HG03064 (cell line): ENCODE results near the gene ARHGAP36.

Experiments
- ATAC-seq: cut with Tn5 transposase; IDR thresholded peaks from one replicate; pipeline ENCODE4 v1.9.1; 2021; ENCODE audit warnings: low read depth; ENCODE audit not compliant: unreplicated experiment

The ARHGAP36 gene, protein sequence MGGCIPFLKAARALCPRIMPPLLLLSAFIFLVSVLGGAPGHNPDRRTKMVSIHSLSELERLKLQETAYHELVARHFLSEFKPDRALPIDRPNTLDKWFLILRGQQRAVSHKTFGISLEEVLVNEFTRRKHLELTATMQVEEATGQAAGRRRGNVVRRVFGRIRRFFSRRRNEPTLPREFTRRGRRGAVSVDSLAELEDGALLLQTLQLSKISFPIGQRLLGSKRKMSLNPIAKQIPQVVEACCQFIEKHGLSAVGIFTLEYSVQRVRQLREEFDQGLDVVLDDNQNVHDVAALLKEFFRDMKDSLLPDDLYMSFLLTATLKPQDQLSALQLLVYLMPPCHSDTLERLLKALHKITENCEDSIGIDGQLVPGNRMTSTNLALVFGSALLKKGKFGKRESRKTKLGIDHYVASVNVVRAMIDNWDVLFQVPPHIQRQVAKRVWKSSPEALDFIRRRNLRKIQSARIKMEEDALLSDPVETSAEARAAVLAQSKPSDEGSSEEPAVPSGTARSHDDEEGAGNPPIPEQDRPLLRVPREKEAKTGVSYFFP

DNA sequence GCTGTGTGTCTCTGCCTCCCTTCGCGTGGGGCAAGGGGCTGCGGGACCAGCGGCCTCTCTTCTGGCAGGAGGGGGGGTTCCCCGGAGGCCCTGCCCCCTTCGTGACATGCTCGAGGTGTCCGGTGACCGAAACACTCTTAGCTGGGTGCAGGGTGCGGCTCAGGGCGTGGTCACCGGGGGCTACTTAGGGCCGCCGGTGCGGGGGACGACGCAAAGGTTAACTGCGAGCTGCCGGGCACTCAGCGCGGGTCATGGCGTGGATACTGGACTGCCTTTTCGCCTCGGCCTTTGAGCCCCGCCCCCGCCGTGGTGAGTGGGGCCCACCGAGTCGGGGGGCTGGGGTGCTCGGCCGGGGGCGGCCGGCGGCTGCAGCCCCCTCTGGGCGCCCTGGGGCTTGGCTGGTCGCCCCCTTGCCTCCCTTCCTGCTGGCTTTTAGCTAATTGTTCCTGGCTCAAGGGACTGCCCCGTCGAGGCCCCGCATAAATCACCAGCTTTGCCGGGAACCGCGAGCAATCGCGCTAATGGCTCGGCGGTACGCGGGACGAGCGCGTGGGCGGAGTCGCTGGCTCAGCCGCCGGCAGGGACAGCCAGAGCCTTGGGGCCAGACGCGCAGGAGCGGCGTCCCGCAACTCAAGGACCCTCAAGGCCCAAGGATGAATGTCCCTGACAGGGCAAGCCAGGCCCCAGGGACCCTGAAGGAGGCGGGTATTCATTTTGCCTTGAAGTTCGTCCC lies at the start of gene ARHGAP36:
ARHGAP36 (plus strand) TSS at position 211 of the 733 bp plus-strand sequence. CDS start 23,320 bp downstream, outside the sequence.
- no peak for ATAC-seq

DNA sequence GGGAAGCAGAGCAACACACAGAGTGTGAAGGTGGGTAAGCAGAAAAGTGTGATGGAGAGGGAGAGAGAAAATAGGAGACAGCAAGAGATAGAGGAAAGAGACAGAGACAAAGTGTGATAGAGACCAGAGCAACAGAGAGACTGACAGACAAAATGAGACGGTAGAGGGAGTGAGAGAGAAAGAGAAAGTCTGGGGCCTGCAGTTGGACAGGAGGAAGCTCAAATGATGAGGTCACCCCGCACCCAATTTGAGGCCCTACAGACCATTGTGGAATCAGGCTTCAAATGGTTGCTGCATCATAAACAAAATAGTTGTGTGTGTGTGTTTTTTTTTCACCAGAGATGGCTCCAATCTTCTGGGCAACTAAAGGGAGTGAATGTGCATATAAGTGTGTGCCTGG lies 48.0 kb upstream of the ARHGAP36 start:
- ATAC-seq, result no peak

DNA sequence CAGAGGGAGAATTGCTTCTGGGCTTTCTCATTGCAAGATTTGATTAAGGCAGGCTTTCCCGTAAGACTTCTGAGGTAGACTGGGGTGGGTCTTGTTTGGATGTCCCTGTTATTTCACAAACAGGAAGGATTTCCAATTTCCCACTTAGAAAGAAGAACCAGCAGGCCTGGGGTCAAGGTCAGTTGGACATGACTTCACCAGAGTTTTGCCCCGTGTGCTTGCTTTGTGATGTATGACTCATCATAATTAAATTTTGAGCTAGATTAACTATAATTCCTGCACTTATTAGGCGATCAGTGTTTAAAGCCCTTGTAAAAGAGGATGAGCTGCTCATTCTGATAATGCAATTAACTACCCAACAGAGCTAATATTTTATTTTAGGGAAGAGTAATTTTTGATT lies 32.8 kb upstream of the ARHGAP36 start:
- ATAC-seq, result no peak

DNA sequence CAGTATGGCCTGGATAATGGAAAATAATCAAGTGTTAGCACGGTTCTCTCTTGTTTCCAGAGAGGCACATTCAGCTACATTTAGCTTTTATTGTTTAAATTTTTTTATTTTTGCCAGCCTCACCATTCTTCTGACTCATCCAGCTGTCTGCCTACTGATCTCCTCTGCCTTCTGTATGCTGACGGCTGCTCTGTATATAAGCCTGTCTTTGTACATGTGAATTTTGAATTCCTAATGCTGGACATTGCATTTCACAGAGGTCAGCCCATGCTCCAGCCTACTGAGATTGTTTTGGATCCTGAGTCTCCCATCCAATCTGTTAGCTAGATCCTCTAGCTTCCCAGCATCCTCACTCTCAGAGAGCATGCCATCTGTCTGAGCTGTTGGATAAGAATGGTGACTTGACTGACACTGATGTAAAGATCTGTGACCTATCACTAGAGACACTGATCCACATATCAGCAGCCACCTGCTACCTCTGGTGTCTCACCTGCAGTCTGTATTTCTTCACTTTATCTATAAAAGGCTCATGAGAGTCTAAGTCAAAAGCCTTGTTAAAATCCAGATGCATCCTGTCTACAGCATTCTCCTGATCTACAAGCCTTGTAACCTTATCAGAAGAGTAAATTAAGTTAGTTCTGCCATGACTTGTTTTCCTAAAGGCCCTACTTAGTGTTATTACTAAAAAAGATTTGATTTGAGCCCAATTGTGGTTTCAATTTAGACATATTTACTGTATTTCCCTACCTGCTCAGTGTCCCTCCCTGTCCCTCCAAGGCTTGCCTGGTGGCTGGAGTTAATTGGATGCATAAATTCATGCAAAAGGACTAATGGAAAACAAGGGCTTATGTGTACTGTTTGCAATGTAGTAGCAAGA lies 25.6 kb upstream of the ARHGAP36 start:
- ATAC-seq, result no peak

DNA sequence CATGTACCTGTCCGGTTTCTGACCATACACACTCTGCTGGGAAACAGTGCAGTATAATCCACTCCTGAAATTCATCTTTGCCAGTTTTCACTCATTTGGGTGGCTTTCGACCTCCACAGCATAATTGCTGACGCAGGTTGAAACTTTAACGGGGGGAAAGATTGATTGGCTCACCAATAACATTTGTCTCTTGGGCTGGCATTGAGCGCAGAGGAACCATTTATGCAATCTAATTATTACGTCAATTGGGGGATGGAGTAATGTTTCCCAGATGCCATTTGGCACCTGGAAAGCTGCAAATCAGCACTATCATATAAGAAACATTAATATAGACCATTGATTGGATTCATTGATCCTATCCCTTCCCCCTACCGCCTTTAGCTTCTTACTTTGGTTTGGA lies 24.1 kb upstream of the ARHGAP36 start:
- no peak for ATAC-seq

DNA sequence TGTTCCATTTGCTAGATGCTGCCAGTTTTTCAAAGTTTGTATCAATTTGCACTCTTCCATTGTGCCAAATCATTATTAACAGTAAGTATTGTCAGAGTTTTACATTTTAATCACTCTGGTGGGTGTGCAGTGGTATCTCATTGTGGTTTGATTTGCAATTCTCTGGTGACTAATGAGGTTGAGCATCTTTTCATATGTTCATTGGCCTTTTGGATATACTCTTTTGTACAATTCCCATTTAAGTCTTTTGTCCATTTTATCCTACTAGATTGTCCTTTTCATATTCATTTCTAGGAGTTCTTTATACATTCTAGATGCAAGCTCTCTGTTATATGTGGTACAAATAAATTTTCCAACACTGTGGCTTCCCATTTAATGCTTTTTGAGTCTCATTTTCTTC lies 17.4 kb upstream of the ARHGAP36 start:
- no peak for ATAC-seq

DNA sequence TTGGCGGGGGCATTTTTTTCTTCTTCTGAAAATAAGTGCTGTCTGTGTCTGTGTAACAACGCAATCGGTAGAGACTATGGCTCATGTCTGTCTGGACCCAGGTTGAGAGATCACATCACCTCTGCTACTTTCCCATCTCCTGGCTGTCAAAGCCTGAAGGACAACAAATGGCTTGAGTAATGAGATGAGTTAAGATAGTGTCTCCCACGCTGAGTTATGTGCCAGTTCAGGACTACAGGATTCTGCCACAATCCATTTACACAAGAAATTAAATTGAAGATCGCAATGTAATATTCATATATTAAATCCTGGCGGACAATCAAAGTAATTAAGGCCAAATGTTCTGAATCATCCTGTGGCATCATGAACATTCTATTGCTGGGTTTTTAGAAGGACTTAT lies 16.5 kb upstream of the ARHGAP36 start:
- no peak for ATAC-seq

DNA sequence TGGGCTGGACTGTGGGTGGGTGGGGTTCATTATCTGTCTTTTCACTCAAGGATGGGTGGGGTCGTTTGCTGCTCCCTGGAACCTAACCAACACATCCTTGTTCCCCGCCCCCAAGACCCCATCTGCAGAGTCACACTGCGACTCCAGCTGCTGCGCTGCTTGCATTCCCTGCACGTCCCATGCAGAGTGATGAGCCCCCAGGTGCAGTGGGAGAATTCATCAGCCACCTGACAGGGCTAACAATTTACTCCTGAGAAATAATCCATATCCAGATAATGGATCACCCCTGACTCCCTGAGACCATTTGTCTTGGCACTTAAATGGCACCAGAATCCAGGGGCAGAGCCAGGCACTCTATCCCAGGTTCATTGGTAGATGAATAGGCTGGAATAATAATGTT lies 12.4 kb upstream of the ARHGAP36 start:
- ATAC-seq, result no peak

DNA sequence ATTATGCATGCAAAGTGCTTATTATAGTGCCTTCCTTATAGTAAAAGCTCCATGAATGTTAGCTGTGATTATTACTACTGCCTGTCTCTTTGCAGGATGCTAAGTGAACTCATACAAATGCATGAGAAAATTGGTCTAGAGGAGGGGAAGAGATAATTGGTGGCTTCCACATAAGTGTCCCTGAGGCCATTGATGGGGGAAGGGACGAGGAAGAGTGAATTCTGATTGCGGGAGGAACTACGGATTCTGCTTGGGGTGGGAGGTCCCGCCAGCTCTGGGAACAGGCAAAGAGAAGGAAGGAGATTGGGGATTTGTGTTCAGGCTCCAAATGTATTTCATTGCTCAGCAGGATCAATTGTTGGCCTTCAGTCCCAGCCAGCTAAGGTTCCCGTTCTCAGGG lies 11.6 kb upstream of the ARHGAP36 start:
- no peak for ATAC-seq

DNA sequence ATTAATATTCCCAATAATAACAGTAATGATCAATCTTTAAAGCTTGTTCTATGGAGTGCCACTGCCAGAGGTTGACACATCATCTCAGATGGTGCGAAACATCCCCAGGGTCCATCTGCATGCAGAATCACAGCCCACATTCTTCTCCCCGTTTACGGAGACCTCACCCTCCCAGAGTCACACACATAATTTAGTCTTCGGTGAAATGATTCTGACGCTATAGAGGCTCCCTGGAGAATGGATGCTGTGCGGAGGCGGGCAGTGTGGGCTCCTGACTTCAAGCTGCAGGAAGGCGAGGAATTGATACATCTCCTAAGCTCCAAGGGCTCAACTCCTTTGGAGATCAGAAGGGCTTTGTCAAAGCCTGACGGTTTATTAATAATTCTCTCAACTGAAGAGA lies 11.0 kb upstream of the ARHGAP36 start:
- ATAC-seq, result no peak

DNA sequence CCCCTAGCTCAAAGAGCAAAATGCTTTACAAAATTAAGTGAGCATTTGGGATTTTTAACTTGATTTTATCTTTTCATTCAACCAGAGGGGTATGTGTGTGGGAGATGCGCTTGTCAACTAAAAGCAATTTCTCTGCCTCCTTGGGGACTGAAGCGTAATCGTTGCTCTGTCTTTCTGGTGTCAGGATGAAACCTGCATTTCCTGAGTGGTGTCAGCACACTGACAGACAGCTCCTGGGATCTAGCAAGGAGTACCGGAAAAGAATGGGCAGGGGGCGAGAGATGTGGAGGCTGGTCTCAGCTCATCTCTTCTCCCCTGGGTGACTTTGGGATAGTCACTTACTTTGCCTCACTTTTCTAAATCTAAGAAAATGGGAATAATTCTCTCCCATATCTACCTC lies 5.1 kb upstream of the ARHGAP36 start:
- ATAC-seq, result no peak

DNA sequence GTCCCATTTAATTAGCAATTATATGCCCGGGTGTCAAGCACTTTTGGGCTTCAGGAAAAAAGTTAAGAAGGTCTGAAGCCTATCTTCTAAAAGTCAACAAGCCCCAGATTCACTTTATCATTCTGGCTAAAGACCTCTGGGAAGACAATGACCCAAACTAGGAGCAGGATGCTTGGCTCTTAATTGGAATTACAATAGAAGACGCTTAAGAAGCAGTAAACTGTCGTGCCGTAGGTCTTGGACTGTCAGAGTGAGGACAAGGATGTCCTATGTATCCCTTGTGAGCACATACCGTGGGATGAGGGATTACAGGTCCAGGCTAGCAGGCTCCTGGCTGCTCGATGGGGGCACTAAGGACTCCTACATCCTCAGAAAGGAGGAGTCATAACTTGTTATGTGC lies 3.2 kb upstream of the ARHGAP36 start:
- no peak for ATAC-seq

DNA sequence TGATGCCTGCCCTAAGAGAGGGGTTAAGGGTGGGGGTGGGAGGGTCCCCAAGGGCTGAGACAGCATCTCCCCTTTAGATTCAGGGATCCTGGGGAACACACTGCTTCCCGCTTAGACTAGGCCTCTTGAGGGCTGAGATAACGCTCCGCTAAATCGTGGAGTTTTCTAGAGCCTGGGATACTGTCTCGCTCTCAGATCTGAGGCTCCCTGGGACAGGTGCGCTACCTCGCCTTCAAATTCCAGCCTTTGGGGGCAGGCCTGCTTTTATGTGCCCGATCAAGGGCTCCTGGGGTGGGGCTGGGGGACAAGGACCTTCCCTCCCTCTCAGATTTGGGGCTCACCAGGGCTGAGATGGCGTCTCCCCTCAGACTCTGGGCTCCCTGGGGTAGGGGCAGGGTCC lies 440 bp upstream of the ARHGAP36 start:
- no peak for ATAC-seq

DNA sequence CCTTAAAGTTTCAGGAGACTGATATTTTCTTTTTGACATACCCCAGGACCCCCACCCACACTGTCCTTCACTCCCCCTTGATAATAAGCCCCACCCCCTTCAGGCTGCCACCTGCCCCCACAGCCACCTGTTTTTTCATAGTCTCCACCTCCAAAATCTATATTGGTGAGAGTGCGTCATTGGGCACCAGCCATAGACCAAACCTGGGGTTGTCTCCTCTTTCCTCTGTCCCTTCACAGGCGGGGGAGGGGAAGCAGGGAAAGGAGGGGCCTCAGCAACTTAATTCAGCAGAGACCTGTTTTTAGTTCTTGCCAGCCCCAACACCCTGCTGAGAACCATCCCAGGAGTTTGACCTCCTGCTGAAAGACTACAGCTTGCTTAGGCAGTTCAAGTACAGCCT lies 1.1 kb downstream of the ARHGAP36 start:
- no peak for ATAC-seq

DNA sequence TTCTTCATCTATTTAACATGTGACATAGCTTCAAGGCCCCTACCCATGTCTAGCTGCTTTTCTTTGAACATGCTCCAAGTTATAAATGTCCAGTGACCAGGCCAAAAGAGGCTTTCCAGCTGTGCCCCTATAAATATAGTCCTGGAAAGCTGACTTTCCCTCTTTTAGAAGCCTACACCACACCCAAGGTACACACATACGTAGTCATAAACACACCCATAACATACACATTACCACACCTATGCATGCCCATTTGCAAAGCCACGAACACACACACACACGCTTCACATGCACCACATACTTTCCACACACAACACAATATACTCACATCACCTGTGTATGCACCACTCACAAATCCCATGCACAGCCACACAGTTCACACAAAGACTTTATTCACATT lies 2.0 kb downstream of the ARHGAP36 start:
- no peak for ATAC-seq

DNA sequence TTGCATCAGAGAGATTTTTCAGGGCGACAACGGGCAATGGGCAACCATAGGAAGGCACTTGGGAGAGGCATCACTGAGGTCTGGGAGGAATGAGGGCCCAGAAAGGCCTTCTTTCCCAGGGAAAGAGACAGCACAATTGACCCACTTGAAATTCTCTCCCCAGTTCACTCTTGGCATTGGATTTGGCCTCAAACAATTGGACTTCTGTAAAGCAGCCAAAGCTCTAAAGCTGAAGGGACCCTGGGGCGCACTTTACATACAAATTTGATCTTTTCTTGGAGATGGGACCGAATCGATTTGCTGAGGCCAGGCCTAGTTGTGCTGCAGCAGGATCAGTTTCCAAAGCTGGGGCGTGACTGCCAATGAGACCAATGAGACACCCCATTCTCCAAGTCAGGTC lies 3.2 kb downstream of the ARHGAP36 start:
- no peak for ATAC-seq

DNA sequence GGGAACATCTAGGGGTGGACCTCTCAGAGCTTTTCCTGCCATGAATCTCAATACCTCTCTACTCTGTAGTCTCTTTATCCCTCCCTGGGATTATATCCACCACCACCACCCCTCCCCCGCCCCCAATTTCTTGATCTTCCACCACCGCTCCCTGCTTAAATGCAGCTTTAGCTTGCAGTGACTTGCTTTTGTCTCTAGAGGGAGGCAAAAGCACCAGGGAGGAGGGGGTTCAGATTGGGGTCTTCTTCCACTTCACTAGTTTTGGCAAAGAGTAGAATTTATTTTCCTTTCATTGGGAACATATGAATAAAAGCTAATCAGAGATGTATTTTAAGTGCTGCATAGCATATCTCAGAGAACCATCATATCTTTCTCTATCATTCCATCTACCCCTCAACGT lies 5.5 kb downstream of the ARHGAP36 start:
- no peak for ATAC-seq

DNA sequence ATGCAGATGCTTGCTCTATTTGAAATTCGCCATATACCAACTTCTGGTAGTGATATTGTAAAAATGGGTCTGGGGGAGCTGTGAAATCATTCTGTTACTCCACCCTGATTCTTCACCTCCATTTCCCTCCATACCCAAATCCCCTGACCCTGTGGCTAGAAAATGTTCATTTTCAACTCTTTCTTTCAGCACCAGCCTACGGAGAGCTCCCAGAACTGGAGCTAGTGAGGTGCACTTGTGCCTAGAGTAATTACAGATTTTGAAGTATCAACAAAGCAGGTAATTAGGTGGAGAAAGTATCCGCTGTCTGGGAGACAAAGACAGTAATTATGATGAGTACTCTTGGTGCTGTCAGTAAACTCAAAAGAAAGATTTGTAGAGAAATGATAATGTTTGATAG lies 8.1 kb downstream of the ARHGAP36 start:
- ATAC-seq, result no peak

DNA sequence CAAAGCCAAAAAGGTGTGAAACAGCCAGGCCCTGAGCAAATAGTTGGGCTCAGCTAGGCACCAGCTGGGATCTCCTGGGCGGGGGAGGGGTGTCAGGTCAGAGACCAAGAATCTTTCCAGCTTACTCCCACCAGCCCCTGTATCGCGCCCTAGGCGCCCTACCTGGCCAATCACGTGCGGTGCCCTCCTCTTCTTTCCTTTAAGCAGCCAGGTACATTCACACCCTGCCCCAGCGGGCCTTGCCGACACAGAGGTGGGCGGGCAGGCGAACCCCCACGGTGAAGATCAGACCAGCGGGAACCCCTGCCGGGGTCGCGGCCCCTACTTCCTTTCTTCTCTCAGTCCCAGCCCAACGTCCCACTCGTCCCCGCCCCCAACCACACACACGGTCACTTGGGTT lies 9.1 kb downstream of the ARHGAP36 start:
- ATAC-seq, result no peak

DNA sequence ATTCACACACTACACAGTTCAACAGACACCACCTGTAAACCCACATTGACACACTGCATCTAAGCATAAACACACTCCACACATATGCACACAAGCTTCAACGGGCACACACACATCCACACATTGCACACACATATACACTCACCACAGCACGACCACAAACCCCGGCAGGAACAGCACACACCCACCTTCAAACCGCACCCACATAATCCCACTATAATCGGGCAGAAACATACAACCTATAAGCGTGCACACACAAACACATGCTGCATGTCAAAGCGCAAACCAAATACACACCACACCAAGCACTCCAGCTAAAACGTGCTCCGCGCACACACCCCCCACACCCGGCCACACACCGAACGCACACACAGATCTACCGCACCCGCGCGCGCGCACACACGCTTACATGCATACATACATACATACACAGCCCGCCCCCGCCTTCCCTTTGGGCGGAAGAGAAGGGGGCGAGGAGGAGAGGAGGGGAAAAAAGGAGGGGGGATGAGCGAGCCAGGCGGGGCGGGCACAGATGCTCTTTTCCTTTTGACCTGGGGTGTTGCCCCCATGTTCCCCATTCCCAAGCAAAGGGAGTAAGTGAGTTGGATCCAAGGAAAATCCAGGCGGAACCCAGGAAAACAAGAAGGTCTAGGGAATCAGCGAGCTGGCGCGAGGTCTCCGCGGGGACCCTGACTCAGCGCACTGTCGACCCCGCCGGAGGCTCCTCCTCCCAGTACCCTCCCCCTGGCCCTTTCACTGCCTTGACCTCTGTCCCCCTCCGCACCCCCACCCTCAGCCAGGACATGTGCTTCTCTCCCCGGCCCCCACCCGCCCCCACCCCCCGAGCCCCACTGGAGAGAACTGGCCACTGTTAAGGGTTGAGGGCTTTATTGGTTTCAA lies 9.9 kb downstream of the ARHGAP36 start:
- no peak for ATAC-seq
